Activated naive CD8-positive, alpha-beta T cell treated with anti-CD3 and anti-CD28 coated beads for 36 hours (primary cell): ENCODE data around the gene RARB. TPM values are rescaled to one million over a fixed set of nuclear protein-coding genes. Genes with fewer than 3 reads are reported as not detected.

Experiments used
- DNase-seq: peaks from one replicate; pipeline ENCODE4 v3.0.0; 2021
- H3K27ac Mint-ChIP-seq: one replicate; pipeline ENCODE4 v1.8.0; 2022; ENCODE audit warnings: mild to moderate bottlenecking, moderate library complexity, mixed read lengths
- H3K27me3 Mint-ChIP-seq: one replicate; pipeline ENCODE4 v1.8.0; 2022; ENCODE audit warnings: mild to moderate bottlenecking, mixed read lengths
- H3K36me3 Mint-ChIP-seq: one replicate; pipeline ENCODE4 v1.8.0; 2021; ENCODE audit warnings: mild to moderate bottlenecking, mixed read lengths
- H3K4me1 Mint-ChIP-seq: one replicate; pipeline ENCODE4 v1.8.0; 2021; ENCODE audit warnings: mixed read lengths
- H3K4me3 Mint-ChIP-seq: one replicate; pipeline ENCODE4 v1.8.0; 2022; ENCODE audit warnings: mild to moderate bottlenecking, moderate library complexity, mixed read lengths
- H3K9me3 Mint-ChIP-seq: one replicate; pipeline ENCODE4 v1.8.0; 2022; ENCODE audit warnings: mixed read lengths
- total RNA-seq, 2 experiments: library from RNA; stranded (reverse); gene quantifications; one replicate each; pipeline ENCODE4 v1.2.3, GENCODE V29; 2021

RARB gene
- total RNA-seq, 2 experiments from 2014 or later, result not detected

- no peak overlapping the region for H3K27ac Mint-ChIP-seq
- peaks cover 4% of the 10 kb centered on the region for H3K4me1 Mint-ChIP-seq
Observed at GRCh38 chr3:25430287-25430934, 2.3 kb downstream of the RARB start.

GRCh38 chr3:25430935-25431770, 3.1 kb downstream of the RARB start:
- H3K27me3 Mint-ChIP-seq, result peaks cover 61% of the 10 kb centered on the region
- no peak overlapping the region for H3K4me3 Mint-ChIP-seq
- H3K4me1 Mint-ChIP-seq, result peaks cover 4% of the 10 kb centered on the region
- no peak for DNase-seq
- no peaks in the 10 kb centered on the region for H3K36me3 Mint-ChIP-seq
- H3K27ac Mint-ChIP-seq, result no peak overlapping the region
- peaks cover 2% of the 10 kb centered on the region for H3K9me3 Mint-ChIP-seq

More at GRCh38 chr3:25430287-25430934, 2.3 kb downstream of the RARB start:
- H3K9me3 Mint-ChIP-seq, result peaks cover 2% of the 10 kb centered on the region
- H3K27me3 Mint-ChIP-seq, result peaks cover 63% of the 10 kb centered on the region
- no peak overlapping the region for H3K4me3 Mint-ChIP-seq
- DNase-seq, result no peak
- H3K36me3 Mint-ChIP-seq, result no peaks in the 10 kb centered on the region

GRCh38 chr3:25432176-25432720, 4.2 kb downstream of the RARB start:
- DNase-seq, result no peak
- H3K36me3 Mint-ChIP-seq, result no peaks in the 10 kb centered on the region
- H3K9me3 Mint-ChIP-seq, result peaks cover 2% of the 10 kb centered on the region
- peaks cover 50% of the 10 kb centered on the region for H3K27me3 Mint-ChIP-seq
- no peak overlapping the region for H3K27ac Mint-ChIP-seq
- H3K4me3 Mint-ChIP-seq, result no peak overlapping the region
- H3K4me1 Mint-ChIP-seq, result peaks cover 4% of the 10 kb centered on the region

GRCh38 chr3:25433106-25433505, 5.0 kb downstream of the RARB start:
- peaks cover 41% of the 10 kb centered on the region for H3K27me3 Mint-ChIP-seq

GRCh38 chr3:25433868-25434267, 5.8 kb downstream of the RARB start:
- no peak for DNase-seq
- no peaks in the 10 kb centered on the region for H3K36me3 Mint-ChIP-seq
- peaks cover 2% of the 10 kb centered on the region for H3K9me3 Mint-ChIP-seq
- H3K4me3 Mint-ChIP-seq, result no peak overlapping the region
- peaks cover 34% of the 10 kb centered on the region for H3K27me3 Mint-ChIP-seq
- H3K4me1 Mint-ChIP-seq, result no peaks in the 10 kb centered on the region
- no peak overlapping the region for H3K27ac Mint-ChIP-seq

More at GRCh38 chr3:25433106-25433505, 5.0 kb downstream of the RARB start:
- Mint-ChIP-seq H3K36me3 (no peaks in the 10 kb centered on the region), H3K4me1 (peaks cover under 1% of the 10 kb centered on the region), H3K4me3 (no peak overlapping the region), H3K27ac (no peak overlapping the region), H3K9me3 (peaks cover 2% of the 10 kb centered on the region)
- DNase-seq, result no peak

- Mint-ChIP-seq H3K9me3 (peaks cover 2% of the 10 kb centered on the region), H3K4me3 (no peak overlapping the region), H3K4me1 (no peaks in the 10 kb centered on the region), H3K27me3 (peaks cover 13% of the 10 kb centered on the region), H3K36me3 (no peaks in the 10 kb centered on the region), H3K27ac (no peak overlapping the region)
- no peak for DNase-seq
Observed at GRCh38 chr3:25437953-25438352, 9.9 kb downstream of the RARB start.

- peaks cover 1% of the 10 kb centered on the region for H3K9me3 Mint-ChIP-seq
- H3K36me3 Mint-ChIP-seq, result no peaks in the 10 kb centered on the region
- DNase-seq, result no peak
- peaks cover 4% of the 10 kb centered on the region for H3K27me3 Mint-ChIP-seq
- H3K27ac Mint-ChIP-seq, result no peak overlapping the region
- H3K4me3 Mint-ChIP-seq, result no peak overlapping the region
- no peaks in the 10 kb centered on the region for H3K4me1 Mint-ChIP-seq
Observed at GRCh38 chr3:25438791-25439555, 10.9 kb downstream of the RARB start.

- DNase-seq, result peak; percentile 8
- no peak overlapping the region for H3K4me3 Mint-ChIP-seq
- no peaks in the 10 kb centered on the region for H3K4me1 Mint-ChIP-seq
- H3K27me3 Mint-ChIP-seq, result no peaks in the 10 kb centered on the region
- H3K27ac Mint-ChIP-seq, result no peak overlapping the region
- H3K36me3 Mint-ChIP-seq, result no peaks in the 10 kb centered on the region
- H3K9me3 Mint-ChIP-seq, result no peaks in the 10 kb centered on the region
Observed at GRCh38 chr3:25441234-25441856, 13.3 kb downstream of the RARB start.

GRCh38 chr3:25442486-25442885, 14.4 kb downstream of the RARB start:
- no peak overlapping the region for H3K27ac Mint-ChIP-seq
- no peaks in the 10 kb centered on the region for H3K36me3 Mint-ChIP-seq
- H3K27me3 Mint-ChIP-seq, result no peaks in the 10 kb centered on the region
- H3K4me1 Mint-ChIP-seq, result no peaks in the 10 kb centered on the region
- no peak overlapping the region for H3K4me3 Mint-ChIP-seq
- no peak for DNase-seq
- no peaks in the 10 kb centered on the region for H3K9me3 Mint-ChIP-seq

GRCh38 chr3:25444273-25444672, 16.2 kb downstream of the RARB start:
- H3K4me1 Mint-ChIP-seq, result no peaks in the 10 kb centered on the region
- H3K9me3 Mint-ChIP-seq, result no peaks in the 10 kb centered on the region
- H3K27me3 Mint-ChIP-seq, result no peaks in the 10 kb centered on the region
- no peak overlapping the region for H3K4me3 Mint-ChIP-seq
- no peak overlapping the region for H3K27ac Mint-ChIP-seq
- DNase-seq, result no peak
- no peaks in the 10 kb centered on the region for H3K36me3 Mint-ChIP-seq

- Mint-ChIP-seq H3K4me3 (no peak overlapping the region), H3K4me1 (no peaks in the 10 kb centered on the region), H3K9me3 (no peaks in the 10 kb centered on the region), H3K36me3 (no peaks in the 10 kb centered on the region), H3K27ac (no peak overlapping the region), H3K27me3 (no peaks in the 10 kb centered on the region)
- DNase-seq, result no peak
Observed at GRCh38 chr3:25445731-25446130, 17.7 kb downstream of the RARB start.

GRCh38 chr3:25447285-25447684, 19.2 kb downstream of the RARB start:
- H3K9me3 Mint-ChIP-seq, result no peaks in the 10 kb centered on the region
- H3K4me1 Mint-ChIP-seq, result no peaks in the 10 kb centered on the region
- H3K4me3 Mint-ChIP-seq, result no peak overlapping the region
- no peak for DNase-seq
- no peaks in the 10 kb centered on the region for H3K27me3 Mint-ChIP-seq
- no peak overlapping the region for H3K27ac Mint-ChIP-seq
- no peaks in the 10 kb centered on the region for H3K36me3 Mint-ChIP-seq

- H3K27me3 Mint-ChIP-seq, result no peaks in the 10 kb centered on the region
- H3K9me3 Mint-ChIP-seq, result no peaks in the 10 kb centered on the region
- H3K4me3 Mint-ChIP-seq, result no peak overlapping the region
- H3K27ac Mint-ChIP-seq, result no peak overlapping the region
- no peak for DNase-seq
- H3K4me1 Mint-ChIP-seq, result no peaks in the 10 kb centered on the region
- H3K36me3 Mint-ChIP-seq, result no peaks in the 10 kb centered on the region
Observed at GRCh38 chr3:25447925-25448324, 19.9 kb downstream of the RARB start.

- Mint-ChIP-seq H3K9me3 (no peaks in the 10 kb centered on the region), H3K27ac (no peak overlapping the region)
Observed at GRCh38 chr3:25448750-25449692, 21.0 kb downstream of the RARB start.

More at GRCh38 chr3:25448750-25449692, 21.0 kb downstream of the RARB start:
- Mint-ChIP-seq H3K27me3 (no peaks in the 10 kb centered on the region), H3K4me3 (no peak overlapping the region), H3K4me1 (no peaks in the 10 kb centered on the region), H3K36me3 (no peaks in the 10 kb centered on the region)
- no peak for DNase-seq
